Activated B cell treated with CpG ODN at 0.5 μM for 24 hours (primary cell): ENCODE measurements around the gene SP140. TPM values are rescaled to one million over a fixed set of nuclear protein-coding genes. Genes with fewer than 3 reads are reported as not detected.
"Not testable (repeated sequence)": the region's sequence is repeated elsewhere in the genome, so short reads cannot be mapped to it uniquely, and the experiment has no call there.

Experiments
- ATAC-seq: fragments of 200-7000 bp; cut with Tn5 transposase; one replicate; pipeline ENCODE4 v1.10.0; 2021; ENCODE audit warnings: low read depth, mild to moderate bottlenecking, moderate library complexity
- CTCF ChIA-PET: fragments of 350-600 bp; sonication (Branson Sonifier 250); formaldehyde crosslinking; loops from one replicate; lab custom pipeline; 2021; ENCODE audit warnings: antibody characterized with exemption; lab: Charles Lee
- POLR2A ChIA-PET: fragments of 350-600 bp; sonication (Branson Sonifier 250); formaldehyde crosslinking; loops from one replicate; lab custom pipeline; 2021; ENCODE audit warnings: antibody characterized with exemption; lab: Charles Lee
- DNase-seq: peaks from one replicate; pipeline ENCODE4 v3.0.0; 2022
- H3K27ac Mint-ChIP-seq: one replicate; pipeline ENCODE4 v1.8.0; 2020; ENCODE audit warnings: mixed read lengths
- H3K27me3 Mint-ChIP-seq: one replicate; pipeline ENCODE4 v1.8.0; 2021; ENCODE audit warnings: mixed read lengths
- H3K36me3 Mint-ChIP-seq: one replicate; pipeline ENCODE4 v1.8.0; 2021; ENCODE audit warnings: low read depth, mixed read lengths
- H3K4me1 Mint-ChIP-seq: one replicate; pipeline ENCODE4 v1.8.0; 2021; ENCODE audit warnings: mixed read lengths
- H3K4me3 Mint-ChIP-seq: one replicate; pipeline ENCODE4 v1.8.0; 2020; ENCODE audit warnings: mild to moderate bottlenecking, mixed read lengths
- H3K9me3 Mint-ChIP-seq: one replicate; pipeline ENCODE4 v1.8.0; 2020; ENCODE audit warnings: mixed read lengths
- CTCF ChIP-seq: fragments of 200-600 bp; IDR thresholded peaks from one replicate; pipeline ENCODE4 v1.8.0; 2022; ENCODE audit warnings: antibody characterized with exemption, mild to moderate bottlenecking
- intact Hi-C: fragments of 100-400 bp; cut with micrococcal nuclease; formaldehyde crosslinking; loops from one replicate; pipeline ENCODE4 v1.15.1; 2024
- total RNA-seq: library from RNA; stranded (reverse); gene quantifications from 2 replicates; pipeline ENCODE4 v1.2.3, GENCODE V29; 2022

Gene SP140
- total RNA-seq, 1 donor from 2014 or later = 330 TPM

- no peak for TF ChIP-seq CTCF
- H3K4me3 Mint-ChIP-seq = peak overlapping the region; percentile 45
- POLR2A ChIA-PET = interaction anchor here (0.6 to 7.9 kb wide), 8 partner anchors 11 to 1173 kb away, joined by 3 to 183 read pairs (median 4); partner anchors contain the start of gene SP140L
- CTCF ChIA-PET = interaction anchor here (3.0 kb wide), 1 partner anchor 18 kb away, joined by 17 read pairs; no protein-coding TSS in a partner anchor
- H3K27me3 Mint-ChIP-seq = no peaks in the 10 kb centered on the region
- H3K27ac Mint-ChIP-seq = peak overlapping the region; percentile 87
- peaks cover 28% of the 10 kb centered on the region for H3K36me3 Mint-ChIP-seq
- intact Hi-C loops = no loop called here
- H3K4me1 Mint-ChIP-seq = peaks cover 87% of the 10 kb centered on the region
- ATAC-seq (no peak), DNase-seq (no peak)
- H3K9me3 Mint-ChIP-seq = no peaks in the 10 kb centered on the region
Measured at GRCh38 chr2:230221493-230221892, 4.0 kb upstream of the SP140 start.

DNA sequence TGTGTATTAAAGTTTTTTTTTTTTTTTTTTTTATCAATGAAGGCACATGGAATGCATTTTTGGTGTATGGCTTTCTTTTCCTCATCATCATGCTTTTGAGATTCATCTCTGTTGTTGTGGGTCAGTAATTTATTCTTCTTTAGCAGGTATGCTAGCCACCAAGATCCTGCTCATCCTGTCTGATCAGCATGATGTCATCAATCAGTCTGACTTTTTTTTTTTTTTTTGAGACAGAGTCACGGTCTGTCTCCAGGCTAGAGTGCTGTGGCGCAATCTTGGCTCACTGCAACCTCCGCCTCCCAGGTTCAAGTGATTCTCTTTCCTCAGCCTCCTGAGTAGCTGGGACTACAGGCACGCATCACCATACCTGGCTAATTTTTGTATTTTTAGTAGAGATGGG is 2.7 kb upstream of the SP140 start:
- Mint-ChIP-seq H3K36me3 (peaks cover 26% of the 10 kb centered on the region), H3K4me3 (peak overlapping the region; percentile 35), H3K27ac (peak overlapping the region; percentile 98), H3K4me1 (peaks cover 83% of the 10 kb centered on the region)
- POLR2A ChIA-PET = interaction anchor here (12.2 kb wide), 1 partner anchor 15 kb away, joined by 268 read pairs; no protein-coding TSS in a partner anchor
- H3K27me3 Mint-ChIP-seq, DNase-seq, intact Hi-C loops, ATAC-seq, H3K9me3 Mint-ChIP-seq, CTCF ChIA-PET: not testable (repeated sequence)

DNA sequence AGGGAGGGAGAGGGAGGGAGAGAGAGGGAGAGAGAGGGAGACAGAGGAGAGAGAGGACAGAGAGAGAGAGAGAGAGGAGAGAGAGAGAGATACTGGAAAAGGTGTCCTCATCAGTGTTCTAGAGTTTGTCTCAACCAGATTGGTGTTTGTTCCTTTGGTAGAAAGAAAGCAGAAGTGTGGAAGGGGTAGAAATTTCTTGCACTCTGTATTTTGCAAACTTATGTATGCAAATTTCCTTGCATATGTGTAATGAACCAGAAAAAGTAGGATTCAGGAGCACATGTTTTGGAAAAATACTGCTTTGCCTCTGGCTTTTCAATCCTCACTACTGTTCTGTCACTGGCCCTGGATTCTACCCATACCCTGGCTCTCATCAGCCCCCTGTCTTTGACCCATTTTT is 1.1 kb upstream of the SP140 start:
- intact Hi-C loops = loop anchor here (2.0 kb wide), 1 partner anchor 32 kb away; no protein-coding TSS in a partner anchor
- Mint-ChIP-seq H3K36me3 (peaks cover 30% of the 10 kb centered on the region), H3K27me3 (no peaks in the 10 kb centered on the region), H3K27ac (peak overlapping the region; percentile 98), H3K4me3 (peak overlapping the region; percentile 92), H3K9me3 (no peaks in the 10 kb centered on the region), H3K4me1 (peaks cover 86% of the 10 kb centered on the region)
- CTCF ChIA-PET = interaction anchor here (0.7 kb wide), 1 partner anchor 8 kb away, joined by 3 read pairs; no protein-coding TSS in a partner anchor
- ATAC-seq (no peak), DNase-seq (no peak)
- POLR2A ChIA-PET = interaction anchor here (0.6 to 12.2 kb wide), 7 partner anchors 17 to 828 kb away, joined by 4 to 268 read pairs (median 12); partner anchors contain the start of gene CAB39
- TF ChIP-seq CTCF = no peak

DNA sequence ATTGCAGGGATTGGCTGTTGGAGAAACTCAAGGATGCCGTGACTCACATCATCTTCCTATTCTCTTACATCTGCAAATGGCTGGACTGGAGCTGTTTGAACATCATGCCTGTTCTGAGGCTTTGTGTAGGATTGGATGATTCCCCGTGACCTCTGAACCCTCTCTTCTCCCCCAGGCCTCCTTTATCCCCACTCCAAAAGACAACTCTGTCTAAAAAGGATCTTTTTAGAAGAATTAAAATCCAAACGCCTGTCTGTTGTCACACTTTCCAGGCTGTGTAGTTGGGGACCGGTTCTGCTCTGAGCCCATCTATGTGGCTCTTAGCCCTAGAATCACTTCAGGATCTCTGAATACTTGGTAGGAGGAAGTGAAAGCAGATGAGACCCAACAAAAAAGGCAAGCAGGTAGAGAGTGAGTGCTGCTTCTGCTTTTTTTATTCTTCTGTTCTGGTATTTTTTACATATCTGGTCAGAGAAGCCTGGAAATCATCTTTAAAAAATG is 565 bp downstream of the SP140 start:
- no peaks in the 10 kb centered on the region for H3K27me3 Mint-ChIP-seq
- CTCF ChIA-PET = interaction anchor here (1.0 to 1.5 kb wide), 3 partner anchors 9 to 23 kb away, joined by 3 to 9 read pairs (median 4); no protein-coding TSS in a partner anchor
- peaks cover 4% of the 10 kb centered on the region for H3K9me3 Mint-ChIP-seq
- DNase-seq (no peak), ATAC-seq (peak; percentile 74)
- H3K36me3 Mint-ChIP-seq = peaks cover 39% of the 10 kb centered on the region
- TF ChIP-seq CTCF = no peak
- POLR2A ChIA-PET = interaction anchor here (0.6 to 12.2 kb wide), 25 partner anchors 8 to 1455 kb away, joined by 3 to 268 read pairs (median 5); partner anchors contain the start of genes SP100, SP110 and SP140L
- H3K27ac Mint-ChIP-seq = peak overlapping the region; percentile 98
- H3K4me1 Mint-ChIP-seq = peaks cover 89% of the 10 kb centered on the region
- H3K4me3 Mint-ChIP-seq = peak overlapping the region; percentile 92
- intact Hi-C loops = loop anchor here (1.0 to 5.0 kb wide), 7 partner anchors 8 to 487 kb away; partner anchors contain the start of gene CAB39

- Mint-ChIP-seq H3K9me3 (peaks cover 8% of the 10 kb centered on the region), H3K4me3 (peak overlapping the region; percentile 92), H3K27me3 (no peaks in the 10 kb centered on the region), H3K27ac (peak overlapping the region; percentile 98), H3K4me1 (peaks cover 89% of the 10 kb centered on the region), H3K36me3 (peaks cover 50% of the 10 kb centered on the region)
- CTCF ChIA-PET = interaction anchor here (1.3 kb wide), 2 partner anchors 22 to 25 kb away, joined by 3 to 10 read pairs; no protein-coding TSS in a partner anchor
- no peak for ATAC-seq
- no peak for TF ChIP-seq CTCF
- intact Hi-C loops = loop anchor here (2.0 to 5.0 kb wide), 4 partner anchors 220 to 486 kb away; partner anchors contain the start of gene CAB39
- POLR2A ChIA-PET = interaction anchor here (0.7 to 12.2 kb wide), 12 partner anchors 9 to 160 kb away, joined by 3 to 268 read pairs (median 7); partner anchors contain the start of genes SP110 and SP140L
- DNase-seq = no peak
Measured at GRCh38 chr2:230227216-230227615, 1.7 kb downstream of the SP140 start.
